ENCODE data around the gene ELAVL2.

DNA sequence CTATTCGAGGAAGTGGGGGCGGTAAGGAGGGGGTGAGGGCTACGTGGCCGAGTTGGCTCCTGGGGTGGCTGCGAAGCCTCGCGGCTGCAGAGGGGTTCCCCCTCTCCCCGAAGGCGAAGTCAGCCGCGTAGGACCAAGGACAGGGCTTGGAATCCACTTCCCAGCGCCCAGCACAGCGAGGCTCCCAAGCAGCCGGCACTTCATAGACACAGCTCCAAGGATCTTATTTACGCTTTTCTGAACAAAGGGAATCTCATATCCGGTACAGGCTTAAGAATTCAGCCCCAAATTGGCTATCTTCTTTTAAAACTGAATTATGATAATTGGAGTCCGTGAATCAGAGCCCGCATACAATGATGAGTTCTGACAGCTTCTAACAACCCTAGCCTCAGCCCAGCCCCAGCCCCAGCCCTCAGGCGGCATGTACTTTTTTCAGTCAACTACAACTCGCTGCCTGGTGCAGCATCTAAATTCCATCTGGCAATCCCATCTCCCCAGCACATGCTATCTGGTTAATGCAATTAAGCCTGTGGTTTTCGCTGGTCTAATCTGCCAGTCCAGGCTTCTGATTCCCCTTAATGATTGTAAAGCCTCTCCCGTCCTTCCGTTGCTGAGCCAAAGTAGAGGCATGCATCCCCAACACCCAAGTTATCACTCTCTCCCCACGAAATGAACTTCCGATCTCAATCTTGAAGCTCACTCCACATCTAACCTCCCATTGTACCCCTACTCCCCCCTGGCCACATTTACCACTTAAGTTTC lies 1.0 kb downstream of the ELAVL2 start:
- TF ChIP-seq, protein P1, sequence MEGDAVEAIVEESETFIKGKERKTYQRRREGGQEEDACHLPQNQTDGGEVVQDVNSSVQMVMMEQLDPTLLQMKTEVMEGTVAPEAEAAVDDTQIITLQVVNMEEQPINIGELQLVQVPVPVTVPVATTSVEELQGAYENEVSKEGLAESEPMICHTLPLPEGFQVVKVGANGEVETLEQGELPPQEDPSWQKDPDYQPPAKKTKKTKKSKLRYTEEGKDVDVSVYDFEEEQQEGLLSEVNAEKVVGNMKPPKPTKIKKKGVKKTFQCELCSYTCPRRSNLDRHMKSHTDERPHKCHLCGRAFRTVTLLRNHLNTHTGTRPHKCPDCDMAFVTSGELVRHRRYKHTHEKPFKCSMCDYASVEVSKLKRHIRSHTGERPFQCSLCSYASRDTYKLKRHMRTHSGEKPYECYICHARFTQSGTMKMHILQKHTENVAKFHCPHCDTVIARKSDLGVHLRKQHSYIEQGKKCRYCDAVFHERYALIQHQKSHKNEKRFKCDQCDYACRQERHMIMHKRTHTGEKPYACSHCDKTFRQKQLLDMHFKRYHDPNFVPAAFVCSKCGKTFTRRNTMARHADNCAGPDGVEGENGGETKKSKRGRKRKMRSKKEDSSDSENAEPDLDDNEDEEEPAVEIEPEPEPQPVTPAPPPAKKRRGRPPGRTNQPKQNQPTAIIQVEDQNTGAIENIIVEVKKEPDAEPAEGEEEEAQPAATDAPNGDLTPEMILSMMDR (IDR thresholded peaks at IDR 0.05; ENCODE audit: low read depth, low read length) = no peak
- TF ChIP-seq, protein P2, sequence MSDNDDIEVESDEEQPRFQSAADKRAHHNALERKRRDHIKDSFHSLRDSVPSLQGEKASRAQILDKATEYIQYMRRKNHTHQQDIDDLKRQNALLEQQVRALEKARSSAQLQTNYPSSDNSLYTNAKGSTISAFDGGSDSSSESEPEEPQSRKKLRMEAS (IDR thresholded peaks at IDR 0.05; ENCODE audit: low read depth, low read length) = no peak

Measured in NB4 (cell line).